SU-DHL-6 (cell line): ENCODE measurements around the gene TMEM187.

Experiments used
- CTCF ChIP-seq: fragments of 200-600 bp; sonication (generic); IDR thresholded peaks from one replicate; pipeline ENCODE4 v1.5.1; 2017; ENCODE audit warnings: antibody characterized with exemption, mild to moderate bottlenecking, low read length, moderate library complexity; ENCODE audit not compliant: insufficient read depth, poor library complexity, severe bottlenecking
- EZH2phosphoT487 ChIP-seq: fragments of 200-600 bp; sonication (generic), shearing (Covaris generic); conservative IDR thresholded peaks from 2 replicates; pipeline ENCODE4 v1.6.1; 2018; ENCODE audit warnings: mild to moderate bottlenecking, antibody characterized with exemption, low read length, moderate library complexity, mixed read lengths

DNA sequence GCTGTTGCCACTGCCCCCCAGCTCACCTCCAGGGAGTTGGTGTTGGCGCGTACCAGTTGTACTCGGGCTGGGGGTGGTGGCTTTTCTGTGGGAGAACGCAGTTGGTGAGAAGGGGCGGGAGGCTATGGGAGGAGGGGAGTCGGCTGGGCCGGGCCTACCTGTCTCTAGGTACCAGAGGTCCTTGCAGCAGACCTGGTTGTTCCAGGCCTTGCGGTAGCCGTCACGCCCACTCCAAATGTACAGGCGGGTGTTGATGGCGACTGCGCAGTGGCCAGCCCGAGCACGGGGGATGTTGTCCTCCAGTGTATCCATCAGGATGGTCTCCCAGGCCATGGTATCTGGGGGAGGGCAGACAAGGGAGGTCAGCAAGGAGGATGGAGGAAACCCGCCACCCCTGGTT is 12.5 kb upstream of the TMEM187 start:
- TF ChIP-seq CTCF (no peak), EZH2phosphoT487 (no peak)
